PC-3 (cell line): ENCODE measurements around the gene GHRH. TPM values are rescaled to one million over a fixed set of nuclear protein-coding genes. Genes with fewer than 3 reads are reported as not detected.

Source experiments
- ATAC-seq: fragments of 200-7000 bp; cut with Tn5 transposase; 2 replicates; pipeline ENCODE4 v1.9.1; 2020; ENCODE audit warnings: mild to moderate bottlenecking, moderate library complexity
- BruUV-seq: library from RNA; stranded (reverse); fragments of 400-500 nt; replicated peaks from 2 replicates; lab custom pipeline; 2021; lab: Mats Ljungman, UMichigan
- CTCF ChIA-PET: fragments of 300-600 bp; sonication (Branson Sonifier 250); formaldehyde crosslinking; loops from one replicate; lab custom pipeline; 2022; ENCODE audit warnings: antibody characterized with exemption; lab: Charles Lee
- POLR2A ChIA-PET: fragments of 300-600 bp; sonication (Branson Sonifier 250); formaldehyde crosslinking; loops from one replicate; lab custom pipeline; 2022; ENCODE audit warnings: antibody characterized with exemption; ENCODE audit not compliant: unreplicated experiment; lab: Charles Lee
- DNase-seq: peaks from one replicate; pipeline ENCODE4 v3.0.0-alpha.2; 2015
- H2AFZ ChIP-seq: fragments of 300-600 bp; sonication (generic); 2 replicates; pipeline ENCODE4 v1.6.0; 2016; ENCODE audit warnings: antibody characterized with exemption, low read length
- H3F3A ChIP-seq: fragments of 300-600 bp; sonication (generic); one replicate; pipeline ENCODE4 v1.6.0; 2017; ENCODE audit warnings: antibody characterized with exemption, low read length, control low read depth, mild to moderate bottlenecking; ENCODE audit not compliant: unreplicated experiment
- H3K27ac ChIP-seq: fragments of 300-600 bp; sonication (generic); 2 replicates; pipeline ENCODE4 v1.5.1; 2016; ENCODE audit warnings: mild to moderate bottlenecking, low read length
- H3K27me3 ChIP-seq: fragments of 300-600 bp; sonication (generic); 2 replicates; pipeline ENCODE4 v1.6.1; 2016; ENCODE audit warnings: low read length, mixed read lengths
- H3K36me3 ChIP-seq: fragments of 300-600 bp; sonication (generic); 2 replicates; pipeline ENCODE4 v1.6.1; 2016; ENCODE audit warnings: low read depth, mixed run types, low read length, mixed read lengths
- H3K4me1 ChIP-seq: fragments of 300-600 bp; sonication (generic); 2 replicates; pipeline ENCODE4 v1.5.1; 2016; ENCODE audit warnings: low read length; ENCODE audit not compliant: insufficient read depth
- H3K4me2 ChIP-seq: fragments of 300-600 bp; sonication (generic); 2 replicates; pipeline ENCODE4 v1.6.0; 2016; ENCODE audit warnings: low read length
- H3K4me3 ChIP-seq: fragments of 300-600 bp; sonication (generic); 2 replicates; pipeline ENCODE4 v1.5.1; 2016; ENCODE audit warnings: mild to moderate bottlenecking, low read length, mixed read lengths
- H3K79me2 ChIP-seq: fragments of 300-600 bp; sonication (generic); 2 replicates; pipeline ENCODE4 v1.6.1; 2017; ENCODE audit warnings: low read length, mixed read lengths
- H3K9ac ChIP-seq: fragments of 300-600 bp; sonication (generic); 2 replicates; pipeline ENCODE4 v1.6.0; 2016; ENCODE audit warnings: mild to moderate bottlenecking, low read length
- H3K9me2 ChIP-seq: fragments of 300-600 bp; sonication (generic); replicated peaks from 2 replicates; pipeline ENCODE4 v1.6.1; 2016; ENCODE audit warnings: mixed run types, low read length, mixed read lengths
- H3K9me3 ChIP-seq: fragments of 300-600 bp; sonication (generic); 2 replicates; pipeline ENCODE4 v1.6.1; 2016; ENCODE audit warnings: low read length, mixed read lengths
- H4K20me1 ChIP-seq: fragments of 300-600 bp; sonication (generic); 2 replicates; pipeline ENCODE4 v1.6.1; 2016; ENCODE audit warnings: low read length, mixed read lengths
- CTCF ChIP-seq: fragments of 300-600 bp; sonication (generic); conservative IDR thresholded peaks from 2 replicates; pipeline ENCODE4 v1.5.1; 2017; ENCODE audit warnings: antibody characterized with exemption, low read depth, mild to moderate bottlenecking, low read length
- EZH2 ChIP-seq: fragments of 300-600 bp; sonication (generic); IDR thresholded peaks from one replicate; pipeline ENCODE4 v1.6.1; 2017; ENCODE audit warnings: antibody characterized with exemption, mild to moderate bottlenecking, low read length; ENCODE audit not compliant: unreplicated experiment
- EZH2phosphoT487 ChIP-seq: fragments of 300-600 bp; sonication (generic); IDR thresholded peaks from 2 replicates; pipeline ENCODE4 v1.6.1; 2018; ENCODE audit warnings: mild to moderate bottlenecking, antibody characterized with exemption, low read length, borderline replicate concordance
- intact Hi-C: fragments of 100-400 bp; cut with micrococcal nuclease; formaldehyde crosslinking; loops from 2 replicates; pipeline ENCODE4 v1.9.0; 2023
- total RNA-seq: library from RNA; depleted of rRNA; stranded (reverse); fragments of >200 nt; gene quantifications from 2 replicates; pipeline ENCODE4 v1.2.3, GENCODE V29; 2014

Gene GHRH
- total RNA-seq, 1 experiment from 2014 or later = not detected

DNA sequence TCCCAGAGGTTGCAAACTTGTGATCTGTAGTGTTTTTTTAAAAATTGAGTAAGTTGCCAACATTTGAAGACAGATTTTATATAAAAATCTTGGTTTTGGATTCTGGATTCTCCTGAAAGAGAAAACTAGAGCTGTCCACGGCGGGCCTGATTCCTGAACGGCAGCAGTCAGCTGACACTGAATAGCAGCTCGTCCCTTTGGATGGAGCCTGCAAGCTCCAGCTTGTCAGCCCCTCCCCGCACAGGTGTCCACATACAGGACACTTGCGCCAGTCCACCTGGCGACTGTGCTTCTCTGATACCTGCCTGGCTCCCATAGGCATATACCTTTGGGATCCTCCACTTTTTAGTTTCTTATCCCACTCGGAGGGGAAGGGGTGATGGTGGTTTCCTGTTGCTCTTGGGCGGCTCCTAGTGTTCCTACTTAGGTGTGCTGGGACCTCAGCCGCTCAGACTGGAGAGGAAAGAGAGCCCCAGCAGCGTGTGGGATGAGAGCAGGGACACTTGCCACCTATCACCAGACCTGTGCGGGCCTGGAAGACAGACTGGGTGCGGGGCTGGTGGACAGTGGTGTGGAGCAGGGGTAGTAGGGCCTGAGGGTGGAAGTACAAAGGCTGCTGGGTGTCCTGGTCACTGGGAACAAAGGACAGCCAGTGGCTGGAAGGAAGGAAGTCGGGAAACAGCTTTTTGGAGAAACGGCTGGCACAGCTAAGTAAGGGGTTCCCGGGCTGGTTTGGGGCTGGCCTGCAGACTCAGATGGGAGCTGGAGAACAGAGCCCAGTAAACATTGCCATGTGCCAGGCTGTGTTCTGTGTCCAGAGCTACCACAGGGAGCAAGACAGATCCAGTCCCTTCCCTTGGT is 18.3 kb downstream of the GHRH start:
- ATAC-seq = no peak
- no peak overlapping the region for H3K9ac ChIP-seq
- CTCF ChIA-PET = no interaction called here

GRCh38 chr20:37242503-37242902 is 19.1 kb downstream of the GHRH start:
- Histone ChIP-seq H3K79me2 (no peaks in the 10 kb centered on the region), H4K20me1 (no peaks in the 10 kb centered on the region), H3K9ac (no peak overlapping the region), H3K27ac (no peak overlapping the region), H2AFZ (no peak overlapping the region), H3K9me2 (no peaks in the 10 kb centered on the region), H3K4me1 (no peaks in the 10 kb centered on the region), H3F3A (no peaks in the 10 kb centered on the region), H3K4me2 (no peak overlapping the region), H3K4me3 (no peak overlapping the region), H3K27me3 (no peaks in the 10 kb centered on the region), H3K36me3 (peaks cover 64% of the 10 kb centered on the region), H3K9me3 (no peaks in the 10 kb centered on the region)
- BruUV-seq = no TSS peak
- ChIA-PET CTCF (no interaction called here), POLR2A (no interaction called here)
- TF ChIP-seq EZH2 (no peak), CTCF (no peak), EZH2phosphoT487 (no peak)
- intact Hi-C loops = no loop called here
- ATAC-seq = no peak
- DNase-seq = no peak

More for the DNA sequence above, 18.3 kb downstream of the GHRH start:
- Histone ChIP-seq H3K9me3 (no peaks in the 10 kb centered on the region), H3K27me3 (no peaks in the 10 kb centered on the region), H3K36me3 (peaks cover 57% of the 10 kb centered on the region), H3K4me3 (no peak overlapping the region), H3K4me2 (no peak overlapping the region), H4K20me1 (no peaks in the 10 kb centered on the region), H3K79me2 (no peaks in the 10 kb centered on the region), H3F3A (no peaks in the 10 kb centered on the region), H3K27ac (no peak overlapping the region), H2AFZ (no peak overlapping the region), H3K9me2 (no peaks in the 10 kb centered on the region), H3K4me1 (no peaks in the 10 kb centered on the region)
- BruUV-seq = no TSS peak
- TF ChIP-seq CTCF = peak; percentile 32; the same call in 1 of the 2 replicates
- no peak for TF ChIP-seq EZH2phosphoT487
- no peak for TF ChIP-seq EZH2
- DNase-seq = no peak
- POLR2A ChIA-PET = no interaction called here
- intact Hi-C loops = no loop called here
